ENCODE results near the gene TNS2. TPM values are rescaled to one million over a fixed set of nuclear protein-coding genes. Genes with fewer than 3 reads are reported as not detected.

The TNS2 gene
- total and polyA plus RNA-seq, 9 of the 15 experiments (the other 6 are each of a cell fraction or from before 2014, with no cell fraction given), result 0.28 to 3.1 (median 1.2) TPM; not detected in 1

- peak in 1 of 4 experiments; percentile 8 for DNase-seq (ENCODE audit: extremely low read depth in 1 of 4, low spot score in 3 of 4)
- in situ Hi-C loops (cut with MboI) (no loop called here), intact Hi-C loops (cut with micrococcal nuclease) (loop anchor here (5.0 kb wide), 1 partner anchor 38 kb away; the partner anchor contains the start of gene EIF4B)
- peaks cover 4% of the 10 kb centered on the region; the same call in 1 of the 3 replicates for H3K79me2 ChIP-seq (ENCODE audit: control insufficient read depth, insufficient read depth, low read length)
- no peak overlapping the region for H3K4me3 ChIP-seq
- peak overlapping the region; percentile 97; the same call in 1 of the 2 replicates for H3K4me2 ChIP-seq (ENCODE audit: insufficient read depth, low read length)
- CTCF ChIA-PET (ENCODE audit: low intra/inter-chr PET ratio), result no interaction called here
- H3K9me1 ChIP-seq (ENCODE audit: control insufficient read depth, insufficient read depth, low read length), result no peaks in the 10 kb centered on the region
- H4K20me1 ChIP-seq (replicated peaks; ENCODE audit: control insufficient read depth, insufficient read depth, low read length), result peaks cover 6% of the 10 kb centered on the region
- TF ChIP-seq SMARCA4 (IDR thresholded peaks at IDR 0.05), result no peak
- no peak for TF ChIP-seq CGGBP1 (CRISPR knock-in tag; IDR thresholded peaks at IDR 0.05)
- TF ChIP-seq GTF2F1 (IDR thresholded peaks at IDR 0.05; ENCODE audit: low read depth, low read length), result no peak
- no peak overlapping the region; the same call in 2 of the 3 replicates for H3K27ac ChIP-seq (ENCODE audit: extremely low read depth, low read depth, low read length)
- 44% methylated on average over 3 of the region's 4 CpGs for WGBS (ENCODE audit: insufficient coverage, low coverage, missing lambda C conversion rate)
- peaks cover 15% of the 10 kb centered on the region; the same call in 2 of the 3 replicates for H3K36me3 ChIP-seq (ENCODE audit: control insufficient read depth, insufficient read depth, low read length)
- POLR2A ChIA-PET, result interaction anchor here (0.5 to 3.8 kb wide), 8 partner anchors 8 to 104 kb away, joined by 3 to 20 read pairs (median 4); no protein-coding TSS in a partner anchor
- peaks cover 42 to 51% of the 10 kb centered on the region in 2 experiments for H3K4me1 ChIP-seq (replicated peaks in 1 of 2; ENCODE audit: control insufficient read depth in 2 of 2, insufficient read depth in 2 of 2, low read length in 2 of 2)
- no peak for FAIRE-seq
- no peak for ATAC-seq
- no peaks in the 10 kb centered on the region for H3K27me3 ChIP-seq (ENCODE audit: control insufficient read depth in 2 of 2, insufficient read depth in 2 of 2, low read length in 2 of 2)
- H3K9me3 ChIP-seq (replicated peaks; ENCODE audit: control insufficient read depth, insufficient read depth, low read depth, low read length), result no peaks in the 10 kb centered on the region
- peak overlapping the region in 1 of 2 experiments; percentile 72; a peak in 1 of 4 replicates for H3K9ac ChIP-seq (ENCODE audit: insufficient read depth in 1 of 2, low read depth in 2 of 2, low read length in 2 of 2)
- no peak overlapping the region for H2AFZ ChIP-seq (ENCODE audit: low read depth, low read length)
- BruUV-seq (replicated peaks), result no TSS peak
Observed at GRCh38 chr12:53044896-53045695, 4.8 kb upstream of the TNS2 start.

DNA sequence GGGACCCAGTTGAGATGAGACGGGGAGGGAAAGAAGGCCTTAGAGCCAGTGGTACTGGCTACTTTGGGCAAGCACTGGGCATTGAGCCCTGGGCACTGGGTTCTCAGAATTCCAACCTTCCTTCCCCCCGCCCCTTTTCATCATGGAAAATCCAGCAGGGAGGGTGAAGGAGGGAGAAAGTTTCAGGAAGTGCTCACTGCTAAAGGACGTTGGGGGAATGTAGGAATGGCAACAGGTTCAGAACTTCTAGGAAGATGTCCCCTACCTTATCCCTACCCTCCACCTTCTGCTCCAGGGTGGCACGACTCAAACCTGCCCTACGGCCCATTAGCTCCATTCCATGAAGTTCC lies 4.2 kb upstream of the TNS2 start:
- intact Hi-C loops (cut with micrococcal nuclease), result loop anchor here (5.0 kb wide), 1 partner anchor 38 kb away; the partner anchor contains the start of gene EIF4B

More for the DNA sequence above, 4.2 kb upstream of the TNS2 start:
- POLR2A ChIA-PET, result interaction anchor here (0.8 to 3.8 kb wide), 3 partner anchors 8 to 104 kb away, joined by 3 to 20 read pairs (median 3); no protein-coding TSS in a partner anchor
- ATAC-seq (no peak), FAIRE-seq (no peak), DNase-seq (ENCODE audit: extremely low read depth in 1 of 4, low spot score in 3 of 4) (no peak)
- 60% methylated on average over 4 of the region's 5 CpGs for WGBS (ENCODE audit: insufficient coverage, low coverage, missing lambda C conversion rate)
- in situ Hi-C loops (cut with MboI), result no loop called here
- Histone ChIP-seq H3K9ac (ENCODE audit: insufficient read depth in 1 of 2, low read depth in 2 of 2, low read length in 2 of 2) (peak overlapping the region; percentile 72 to 84; a peak in 3 of 4 replicates), H2AFZ (ENCODE audit: low read depth, low read length) (0 out of 2 replicates have a peak overlapping the region, but pooled peaks have one; percentile 71), H3K36me3 (ENCODE audit: control insufficient read depth, insufficient read depth, low read length) (peaks cover 11% of the 10 kb centered on the region; the same call in 2 of the 3 replicates), H3K4me3 (peak overlapping the region; percentile 67; the same call in 1 of the 2 replicates), H3K4me2 (ENCODE audit: insufficient read depth, low read length) (peak overlapping the region; percentile 97), H3K79me2 (ENCODE audit: control insufficient read depth, insufficient read depth, low read length) (peaks cover 4% of the 10 kb centered on the region; the same call in 1 of the 3 replicates), H3K9me1 (ENCODE audit: control insufficient read depth, insufficient read depth, low read length) (no peaks in the 10 kb centered on the region), H3K27ac (ENCODE audit: extremely low read depth, low read depth, low read length) (peak overlapping the region; percentile 88), H4K20me1 (replicated peaks; ENCODE audit: control insufficient read depth, insufficient read depth, low read length) (peaks cover 6% of the 10 kb centered on the region), H3K27me3 (ENCODE audit: control insufficient read depth in 2 of 2, insufficient read depth in 2 of 2, low read length in 2 of 2) (no peaks in the 10 kb centered on the region), H3K9me3 (replicated peaks; ENCODE audit: control insufficient read depth, insufficient read depth, low read depth, low read length) (no peaks in the 10 kb centered on the region), H3K4me1 (replicated peaks in 1 of 2; ENCODE audit: control insufficient read depth in 2 of 2, insufficient read depth in 2 of 2, low read length in 2 of 2) (peaks cover 48 to 56% of the 10 kb centered on the region in 2 experiments)
- CTCF ChIA-PET (ENCODE audit: low intra/inter-chr PET ratio), result no interaction called here
- TF ChIP-seq MEF2A (IDR thresholded peaks at IDR 0.05; ENCODE audit: control insufficient read depth, low read depth, low read length) (no peak), MEIS2 (IDR thresholded peaks at IDR 0.05; ENCODE audit: partially characterized antibody) (no peak), SIRT6 (IDR thresholded peaks at IDR 0.05; ENCODE audit: low read depth, low read length) (no peak), SPI1 (IDR thresholded peaks at IDR 0.05; ENCODE audit: borderline replicate concordance, low read depth, low read length) (peak; percentile 31; the same call in 1 of the 2 replicates), CCNT2 (IDR thresholded peaks at IDR 0.05; ENCODE audit: borderline replicate concordance, extremely low read depth, insufficient read length, low read depth, low read length) (no peak), KDM5B (IDR thresholded peaks at IDR 0.05; ENCODE audit: insufficient replicate concordance, low read depth, low read length) (peak; percentile 29)
- no TSS peak for BruUV-seq (replicated peaks)
